CD14-positive monocyte (primary cell): ENCODE measurements around the gene GPC6. TPM values are rescaled to one million over a fixed set of nuclear protein-coding genes. Genes with fewer than 3 reads are reported as not detected.
"Not testable (repeated sequence)": the region's sequence is repeated elsewhere in the genome, so short reads cannot be mapped to it uniquely, and the experiment has no call there.

Experiments
- DNase-seq, 3 donors: peaks; one replicate each; pipeline ENCODE4 v3.0.0-alpha.2; 2011 to 2022
- H2AFZ ChIP-seq: 2 replicates; pipeline ENCODE4 v1.6.0; 2012; ENCODE audit warnings: mild to moderate bottlenecking, low read depth, low read length, inconsistent platforms; ENCODE audit not compliant: insufficient read depth, poor library complexity, severe bottlenecking
- H3K27ac ChIP-seq, 2 donors: 1 replicate in 1 of 2; 2 replicates in 1 of 2; pipeline ENCODE4 v1.5.1; 2012 to 2013; ENCODE audit warnings: low read length in 2 of 2, control low read depth in 1 of 2, inconsistent platforms in 1 of 2, low read depth in 1 of 2, mild to moderate bottlenecking in 1 of 2
- H3K27me3 ChIP-seq, 2 donors: one replicate each; pipeline versions ENCODE4 v1.6.0 to v1.6.1; 2011 to 2013; ENCODE audit warnings: low read length in 2 of 2; ENCODE audit not compliant: control insufficient read depth in 2 of 2, insufficient read depth in 2 of 2
- H3K36me3 ChIP-seq, 2 donors: replicated peaks in 1 of 2; 1 replicate in 1 of 2; 2 replicates in 1 of 2; pipeline versions ENCODE4 v1.5.1 to v1.6.1; 2012 to 2013; ENCODE audit warnings: low read length in 2 of 2, control low read depth in 1 of 2, inconsistent platforms in 1 of 2, mild to moderate bottlenecking in 1 of 2; ENCODE audit not compliant: insufficient read depth in 2 of 2, control insufficient read depth in 1 of 2
- H3K4me1 ChIP-seq, 2 donors: 1 replicate in 1 of 2; 2 replicates in 1 of 2; pipeline versions ENCODE4 v1.5.1 to v1.6.1; 2012 to 2013; ENCODE audit warnings: low read length in 2 of 2, control low read depth in 1 of 2, inconsistent platforms in 1 of 2, mild to moderate bottlenecking in 1 of 2, moderate library complexity in 1 of 2; ENCODE audit not compliant: insufficient read depth in 2 of 2, control insufficient read depth in 1 of 2
- H3K4me2 ChIP-seq: replicated peaks from 2 replicates; pipeline ENCODE3; 2012; ENCODE audit warnings: low read length, moderate library complexity, mild to moderate bottlenecking; ENCODE audit not compliant: poor library complexity, severe bottlenecking; ENCODE audit errors: extremely low read depth
- H3K4me3 ChIP-seq, 3 experiments: fragments of 200-600 bp in 1 of 3; sonication (generic) in 1 of 3; replicated peaks in 1 of 3; 1 replicate in 2 of 3; 2 replicates in 1 of 3; pipeline ENCODE4 v1.5.1; 2011 to 2013; ENCODE audit warnings: low read length in 3 of 3, mild to moderate bottlenecking in 3 of 3, control low read depth in 2 of 3, low read depth in 2 of 3, inconsistent platforms in 1 of 3, moderate library complexity in 1 of 3
- H3K79me2 ChIP-seq: 2 replicates; pipeline ENCODE4 v1.6.0; 2012; ENCODE audit warnings: mild to moderate bottlenecking, control low read depth, inconsistent platforms, low read length, moderate library complexity; ENCODE audit not compliant: insufficient read depth
- H3K9ac ChIP-seq: 2 replicates; pipeline ENCODE4 v1.6.0; 2017; ENCODE audit warnings: low read length, mild to moderate bottlenecking; ENCODE audit not compliant: insufficient read depth, poor library complexity, severe bottlenecking
- H3K9me3 ChIP-seq, 2 donors: replicated peaks in 1 of 2; 1 replicate in 1 of 2; 2 replicates in 1 of 2; pipeline versions ENCODE4 v1.5.1 to v1.6.1; 2012 to 2013; ENCODE audit warnings: low read length in 2 of 2, control low read depth in 1 of 2; ENCODE audit not compliant: control insufficient read depth in 1 of 2, insufficient read depth in 1 of 2
- H4K20me1 ChIP-seq: 2 replicates; pipeline ENCODE4 v1.6.0; 2012; ENCODE audit warnings: mild to moderate bottlenecking, low read length, control low read depth, moderate library complexity; ENCODE audit not compliant: insufficient read depth
- H3K27ac Mint-ChIP-seq, 7 donors: one replicate each; pipeline ENCODE4 v1.8.0; 2020; ENCODE audit warnings: mild to moderate bottlenecking in 7 of 7, mixed read lengths in 7 of 7, moderate library complexity in 6 of 7, inconsistent platforms in 2 of 7
- H3K27me3 Mint-ChIP-seq, 3 donors: one replicate each; pipeline ENCODE4 v1.8.0; 2021 to 2022; ENCODE audit warnings: low read depth in 3 of 3, mild to moderate bottlenecking in 3 of 3, mixed read lengths in 3 of 3, moderate library complexity in 3 of 3, inconsistent platforms in 1 of 3
- H3K36me3 Mint-ChIP-seq, 2 donors: one replicate each; pipeline ENCODE4 v1.8.0; 2020; ENCODE audit warnings: mixed read lengths in 2 of 2, inconsistent platforms in 1 of 2, mild to moderate bottlenecking in 1 of 2
- H3K4me1 Mint-ChIP-seq: one replicate; pipeline ENCODE4 v1.8.0; 2020; ENCODE audit warnings: mild to moderate bottlenecking, mixed read lengths
- H3K4me3 Mint-ChIP-seq, 2 donors: one replicate each; pipeline ENCODE4 v1.8.0; 2020; ENCODE audit warnings: mild to moderate bottlenecking in 2 of 2, mixed read lengths in 2 of 2, moderate library complexity in 1 of 2
- H3K9me3 Mint-ChIP-seq, 7 donors: one replicate each; pipeline ENCODE4 v1.8.0; 2020 to 2022; ENCODE audit warnings: mixed read lengths in 7 of 7, mild to moderate bottlenecking in 6 of 7, moderate library complexity in 6 of 7, inconsistent platforms in 2 of 7
- CTCF ChIP-seq: fragments of 200-600 bp; IDR thresholded peaks from one replicate; pipeline ENCODE4 v1.8.0; 2022; ENCODE audit warnings: antibody characterized with exemption, mild to moderate bottlenecking
- WGBS: methylation state at CpG from one replicate; pipeline ENCODE4 v1.1.5; 2013; ENCODE audit warnings: missing lambda C conversion rate; ENCODE audit not compliant: insufficient coverage; 5-methylcytosine and 5-hydroxymethylcytosine counted together
- intact Hi-C, 2 donors: fragments of 100-400 bp; cut with micrococcal nuclease; formaldehyde crosslinking; loops; one replicate each; pipeline versions ENCODE4 v1.15.0 to v1.15.1; 2023
- polyA plus RNA-seq, 3 donors: library from polyadenylated mRNA; depleted of rRNA in 1 of 3; unstranded in 2 of 3; stranded (reverse) in 1 of 3; fragments of 300-500 nt in 2 of 3; fragments of >200 nt in 1 of 3; fragmentation: Illumina TruSeq in 2 of 3; gene quantifications; 1 replicate in 2 of 3; 2 replicates in 1 of 3; pipeline ENCODE4 v1.2.3, GENCODE V29; 2012 to 2021

Gene GPC6
- polyA plus RNA-seq, 3 donors = not detected

GRCh38 chr13:94343243-94343585 is 1116.6 kb downstream of the GPC6 start:
- no peak for DNase-seq
- Histone ChIP-seq H3K79me2 (no peaks in the 10 kb centered on the region), H2AFZ (no peak overlapping the region), H3K9ac (no peak overlapping the region), H3K9me3 (no peaks in the 10 kb centered on the region), H3K36me3 (no peaks in the 10 kb centered on the region), H3K4me3 (no peak overlapping the region), H3K27me3 (no peaks in the 10 kb centered on the region), H4K20me1 (no peaks in the 10 kb centered on the region), H3K4me2 (no peak overlapping the region), H3K4me1 (no peaks in the 10 kb centered on the region), H3K27ac (no peak overlapping the region)
- Mint-ChIP-seq H3K27ac (no peak overlapping the region), H3K9me3 (peaks cover 0 to 4% (median 0%) of the 10 kb centered on the region in 7 donors), H3K4me1 (no peaks in the 10 kb centered on the region), H3K36me3 (no peaks in the 10 kb centered on the region), H3K4me3 (no peak overlapping the region), H3K27me3 (no peaks in the 10 kb centered on the region)
- 91% methylated on average over 5 of the region's 7 CpGs for WGBS
- TF ChIP-seq CTCF = no peak
- intact Hi-C loops = no loop called here

- H3K36me3 ChIP-seq, intact Hi-C loops, H3K9me3 ChIP-seq, H4K20me1 ChIP-seq, H3K4me3 Mint-ChIP-seq, H3K4me1 Mint-ChIP-seq, H3K27me3 ChIP-seq, H3K9ac ChIP-seq, H3K4me3 ChIP-seq, H3K4me1 ChIP-seq, H3K27ac ChIP-seq, H3K9me3 Mint-ChIP-seq, H3K79me2 ChIP-seq, H3K27me3 Mint-ChIP-seq, H3K4me2 ChIP-seq, DNase-seq, H3K36me3 Mint-ChIP-seq, H2AFZ ChIP-seq, H3K27ac Mint-ChIP-seq: not testable (repeated sequence)
- no CpG with 5 or more reads among the region's 3 CpGs for WGBS
These were observed 1117.1 kb downstream of the GPC6 start for GRCh38 chr13:94343687-94344086.
